D721Med (cell line): Measurements from ENCODE around the gene NUDT3.
"Not testable (repeated sequence)": the region's sequence is repeated elsewhere in the genome, so short reads cannot be mapped to it uniquely, and the experiment has no call there.

ENCODE experiments used
- DNase-seq: peaks from one replicate; pipeline ENCODE4 v3.0.0; 2011; ENCODE audit warnings: low spot score; ENCODE audit not compliant: insufficient read length
- FAIRE-seq: peaks from 2 replicates; lab custom pipeline; 2011; peaks lifted over from hg19 to GRCh38; lab: Jason Lieb, UNC
- TF ChIP-seq, protein P1 (sequence below): IDR thresholded peaks from 2 replicates; pipeline ENCODE4 v1.5.1; 2012; ENCODE audit warnings: mild to moderate bottlenecking, control low read depth; ENCODE audit not compliant: insufficient read depth; ENCODE audit errors: missing control alignments

NUDT3 gene

GRCh38 chr6:34276881-34277762 lies 115.3 kb downstream of the NUDT3 start:
- DNase-seq (no peak), FAIRE-seq (no peak)
- TF ChIP-seq, protein P1, sequence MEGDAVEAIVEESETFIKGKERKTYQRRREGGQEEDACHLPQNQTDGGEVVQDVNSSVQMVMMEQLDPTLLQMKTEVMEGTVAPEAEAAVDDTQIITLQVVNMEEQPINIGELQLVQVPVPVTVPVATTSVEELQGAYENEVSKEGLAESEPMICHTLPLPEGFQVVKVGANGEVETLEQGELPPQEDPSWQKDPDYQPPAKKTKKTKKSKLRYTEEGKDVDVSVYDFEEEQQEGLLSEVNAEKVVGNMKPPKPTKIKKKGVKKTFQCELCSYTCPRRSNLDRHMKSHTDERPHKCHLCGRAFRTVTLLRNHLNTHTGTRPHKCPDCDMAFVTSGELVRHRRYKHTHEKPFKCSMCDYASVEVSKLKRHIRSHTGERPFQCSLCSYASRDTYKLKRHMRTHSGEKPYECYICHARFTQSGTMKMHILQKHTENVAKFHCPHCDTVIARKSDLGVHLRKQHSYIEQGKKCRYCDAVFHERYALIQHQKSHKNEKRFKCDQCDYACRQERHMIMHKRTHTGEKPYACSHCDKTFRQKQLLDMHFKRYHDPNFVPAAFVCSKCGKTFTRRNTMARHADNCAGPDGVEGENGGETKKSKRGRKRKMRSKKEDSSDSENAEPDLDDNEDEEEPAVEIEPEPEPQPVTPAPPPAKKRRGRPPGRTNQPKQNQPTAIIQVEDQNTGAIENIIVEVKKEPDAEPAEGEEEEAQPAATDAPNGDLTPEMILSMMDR: no peak

DNA sequence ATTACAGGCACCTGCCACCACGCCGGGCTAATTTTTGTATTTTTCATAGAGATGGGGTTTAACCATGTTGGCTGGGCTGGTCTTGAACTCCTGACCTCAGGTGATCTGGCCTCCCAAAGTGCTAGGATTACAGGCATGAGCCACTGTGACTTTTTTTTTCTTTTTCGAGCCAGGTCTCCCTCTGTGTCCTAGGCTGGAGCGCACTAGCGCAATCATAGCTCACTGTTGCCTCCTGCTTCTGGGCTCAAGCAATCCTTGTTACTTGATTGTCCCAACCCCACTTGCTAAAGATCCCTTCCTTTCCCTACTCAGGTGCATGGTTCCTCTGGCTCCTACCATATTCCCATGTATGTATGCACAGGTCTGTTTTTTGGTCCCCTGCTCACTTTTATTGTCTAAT lies 116.3 kb downstream of the NUDT3 start:
- TF ChIP-seq, protein P1: no peak
- DNase-seq (no peak), FAIRE-seq (no peak)

DNA sequence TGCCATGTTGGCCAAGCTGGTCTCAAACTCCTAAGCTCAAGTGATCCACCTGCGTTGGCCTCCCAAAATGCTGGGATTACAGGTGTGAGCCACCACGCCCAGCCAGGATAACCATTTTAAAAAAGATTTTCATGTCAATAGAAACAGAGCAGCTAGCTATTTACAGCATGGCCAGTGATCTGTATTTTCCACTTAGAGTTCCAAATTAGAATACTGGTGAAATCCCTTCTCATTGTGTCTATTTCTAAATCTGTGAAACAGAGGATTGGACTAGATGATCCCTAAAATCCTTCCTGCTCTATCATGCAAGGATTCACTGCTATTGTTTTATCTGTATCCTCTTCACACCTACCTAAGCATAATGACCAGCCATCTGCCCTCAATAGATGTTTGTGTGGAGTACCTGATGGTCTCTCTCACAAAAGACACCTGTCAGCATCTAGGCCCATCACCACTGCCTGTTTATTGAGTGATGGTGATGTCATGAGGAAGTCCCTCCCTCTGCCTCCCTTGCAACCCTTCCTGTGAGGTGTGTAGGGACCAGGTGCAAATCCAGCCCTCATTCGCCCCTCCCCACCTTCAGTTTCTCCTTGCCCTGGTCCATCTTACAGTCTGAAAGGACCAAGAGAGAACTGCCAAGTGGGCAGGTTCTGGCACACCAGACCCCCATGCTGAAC lies 117.2 kb downstream of the NUDT3 start:
- FAIRE-seq: no peak
- DNase-seq: peak; percentile 26
- TF ChIP-seq, protein P1: no peak

DNA sequence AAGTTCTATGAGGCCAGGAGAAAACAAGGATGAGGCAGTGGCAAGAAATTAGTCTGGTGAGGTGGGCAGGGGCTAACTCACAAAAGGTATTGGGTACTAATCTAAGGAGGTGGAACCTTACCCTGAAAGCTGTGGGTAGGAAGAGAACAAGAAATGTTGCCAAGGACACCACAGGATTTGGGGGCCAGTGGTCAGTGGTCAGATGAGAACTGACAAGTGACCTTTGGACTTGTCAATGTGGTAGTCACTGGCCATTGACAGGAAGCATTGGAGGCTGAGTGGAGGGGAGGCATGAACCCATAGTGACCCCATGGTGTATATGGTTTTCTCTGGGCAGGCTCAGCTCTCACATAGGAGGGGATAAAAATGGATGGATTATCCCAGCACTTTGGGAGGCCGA lies 118.3 kb downstream of the NUDT3 start:
- FAIRE-seq (no peak), DNase-seq (no peak)
- TF ChIP-seq, protein P1: no peak

GRCh38 chr6:34273242-34273805 lies 119.1 kb downstream of the NUDT3 start:
- FAIRE-seq (no peak), DNase-seq (no peak)
- TF ChIP-seq, protein P1: no peak

DNA sequence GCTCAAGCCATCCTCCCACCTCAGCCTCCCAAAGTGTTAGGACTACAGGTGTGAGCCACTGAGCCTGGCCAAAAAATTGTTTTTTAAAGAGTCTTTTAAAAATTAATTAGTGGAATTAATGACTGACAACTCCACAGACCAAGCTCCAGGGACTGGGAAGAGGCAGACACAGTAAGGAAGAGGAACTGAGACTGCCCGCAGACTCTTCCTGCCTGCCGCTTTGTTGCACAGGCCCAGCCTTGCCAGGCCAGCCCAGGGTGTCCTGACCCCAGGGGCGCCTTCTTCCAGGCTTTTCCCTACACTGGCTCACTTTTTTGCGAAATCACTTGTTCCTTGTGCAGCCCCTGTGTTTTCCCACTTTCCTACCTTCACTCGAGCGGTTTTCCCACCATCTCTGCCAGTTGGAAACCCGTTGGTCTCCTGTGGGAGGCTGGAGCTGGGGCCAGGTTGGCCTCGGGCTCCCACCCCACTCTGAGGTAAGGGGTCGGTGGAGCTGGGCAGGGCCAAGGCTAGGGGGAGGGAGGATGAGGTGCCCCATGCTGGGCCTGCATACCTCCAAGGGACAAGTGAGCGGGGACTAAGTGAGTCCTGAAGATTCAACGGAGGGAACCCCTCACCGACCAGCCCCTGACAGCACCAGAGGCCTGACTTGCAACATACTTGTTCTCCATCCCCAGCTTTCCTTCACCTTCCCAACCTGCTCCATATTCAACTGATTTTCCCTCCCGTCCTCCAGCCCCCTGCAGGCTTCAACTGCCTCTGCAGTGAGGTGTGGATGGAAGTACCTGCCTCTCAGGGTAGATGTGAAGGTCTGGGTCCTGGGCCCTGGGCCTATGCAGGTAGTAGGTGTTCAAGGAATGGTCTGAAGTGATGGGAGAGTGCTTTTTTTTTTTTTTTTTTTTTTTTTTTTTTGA lies 120.2 kb downstream of the NUDT3 start:
- no peak for DNase-seq

GRCh38 chr6:34269658-34270341 lies 122.7 kb downstream of the NUDT3 start:
- not testable (repeated sequence) for DNase-seq, FAIRE-seq

More for the DNA sequence above, 120.2 kb downstream of the NUDT3 start:
- TF ChIP-seq, protein P1: no peak
- FAIRE-seq: no peak

DNA sequence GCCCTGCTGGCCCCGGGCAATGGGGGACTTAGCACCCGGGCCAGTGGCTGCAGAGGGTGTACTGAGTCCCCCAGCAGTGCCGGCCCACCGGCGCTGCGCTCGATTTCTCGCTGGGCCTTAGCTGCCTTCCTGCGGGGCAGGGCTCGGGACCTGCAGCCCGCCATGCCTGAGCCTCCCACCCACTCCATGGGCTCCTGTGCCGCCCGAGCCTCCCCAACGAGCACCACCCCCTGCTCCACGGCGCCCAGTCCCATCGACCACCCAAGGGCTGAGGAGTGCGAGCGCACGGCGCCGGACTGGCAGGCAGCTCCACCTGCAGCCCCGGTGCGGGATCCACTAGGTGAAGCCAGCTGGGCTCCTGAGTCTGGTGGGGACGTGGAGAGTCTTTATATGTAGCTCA lies 123.3 kb downstream of the NUDT3 start:
- FAIRE-seq, DNase-seq: not testable (repeated sequence)
